RWPE2 (cell line): ENCODE data around the gene AIP.
"Not testable (repeated sequence)": the region's sequence is repeated elsewhere in the genome, so short reads cannot be mapped to it uniquely, and the experiment has no call there.

Experiments
- ATAC-seq: fragments of 200-7000 bp; cut with Tn5 transposase; 3 replicates; pipeline ENCODE4 v1.9.1; 2021; ENCODE audit warnings: low read depth
- DNase-seq: peaks from one replicate; pipeline ENCODE4 v3.0.0-alpha.2; 2020; ENCODE audit warnings: low spot score
- H3K27ac ChIP-seq: fragments of 450-650 bp; 2 replicates; pipeline ENCODE4 v1.5.1; 2017; ENCODE audit warnings: mild to moderate bottlenecking; ENCODE audit not compliant: poor library complexity, severe bottlenecking
- H3K27me3 ChIP-seq: fragments of 250-450 bp; sonication (Bioruptor Pico); 2 replicates; pipeline ENCODE4 v1.5.1; 2021; ENCODE audit warnings: mild to moderate bottlenecking, moderate library complexity; ENCODE audit not compliant: insufficient read depth, poor library complexity, severe bottlenecking
- H3K36me3 ChIP-seq: fragments of 250-450 bp; sonication (Bioruptor Pico); 2 replicates; pipeline ENCODE4 v1.5.1; 2020; ENCODE audit warnings: low read depth, mild to moderate bottlenecking, moderate library complexity
- H3K4me1 ChIP-seq: fragments of 250-450 bp; sonication (Bioruptor Pico); 2 replicates; pipeline ENCODE4 v1.5.1; 2021; ENCODE audit warnings: mild to moderate bottlenecking, moderate library complexity; ENCODE audit not compliant: insufficient read depth, poor library complexity, severe bottlenecking
- H3K4me3 ChIP-seq: fragments of 250-450 bp; sonication (Bioruptor Pico); 2 replicates; pipeline ENCODE4 v1.5.1; 2021; ENCODE audit warnings: mild to moderate bottlenecking, moderate library complexity; ENCODE audit not compliant: severe bottlenecking
- H3K9me3 ChIP-seq: fragments of 250-450 bp; sonication (Bioruptor Pico); 2 replicates; pipeline ENCODE4 v1.5.1; 2021; ENCODE audit warnings: mild to moderate bottlenecking, moderate library complexity; ENCODE audit not compliant: severe bottlenecking
- TF ChIP-seq, protein P1 (sequence below): fragments of 450-650 bp; IDR thresholded peaks from one replicate; pipeline ENCODE4 v1.5.1; 2017; ENCODE audit warnings: mild to moderate bottlenecking, moderate library complexity; ENCODE audit not compliant: poor library complexity, severe bottlenecking

The AIP gene

GRCh38 chr11:67482275-67482826, 475 bp upstream of the AIP start:
- DNase-seq = no peak
- Histone ChIP-seq H3K4me3 (peak overlapping the region; percentile 42), H3K36me3 (peaks cover 1% of the 10 kb centered on the region; the same call in 1 of the 2 replicates), H3K9me3 (no peaks in the 10 kb centered on the region), H3K4me1 (peaks cover 11% of the 10 kb centered on the region), H3K27ac (peak overlapping the region; percentile 40), H3K27me3 (no peaks in the 10 kb centered on the region)
- TF ChIP-seq, protein P1, sequence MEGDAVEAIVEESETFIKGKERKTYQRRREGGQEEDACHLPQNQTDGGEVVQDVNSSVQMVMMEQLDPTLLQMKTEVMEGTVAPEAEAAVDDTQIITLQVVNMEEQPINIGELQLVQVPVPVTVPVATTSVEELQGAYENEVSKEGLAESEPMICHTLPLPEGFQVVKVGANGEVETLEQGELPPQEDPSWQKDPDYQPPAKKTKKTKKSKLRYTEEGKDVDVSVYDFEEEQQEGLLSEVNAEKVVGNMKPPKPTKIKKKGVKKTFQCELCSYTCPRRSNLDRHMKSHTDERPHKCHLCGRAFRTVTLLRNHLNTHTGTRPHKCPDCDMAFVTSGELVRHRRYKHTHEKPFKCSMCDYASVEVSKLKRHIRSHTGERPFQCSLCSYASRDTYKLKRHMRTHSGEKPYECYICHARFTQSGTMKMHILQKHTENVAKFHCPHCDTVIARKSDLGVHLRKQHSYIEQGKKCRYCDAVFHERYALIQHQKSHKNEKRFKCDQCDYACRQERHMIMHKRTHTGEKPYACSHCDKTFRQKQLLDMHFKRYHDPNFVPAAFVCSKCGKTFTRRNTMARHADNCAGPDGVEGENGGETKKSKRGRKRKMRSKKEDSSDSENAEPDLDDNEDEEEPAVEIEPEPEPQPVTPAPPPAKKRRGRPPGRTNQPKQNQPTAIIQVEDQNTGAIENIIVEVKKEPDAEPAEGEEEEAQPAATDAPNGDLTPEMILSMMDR = no peak
- ATAC-seq = no peak

- Histone ChIP-seq H3K27ac (no peak overlapping the region), H3K4me1 (peaks cover 11% of the 10 kb centered on the region), H3K36me3 (peaks cover 10% of the 10 kb centered on the region), H3K27me3 (no peaks in the 10 kb centered on the region), H3K9me3 (no peaks in the 10 kb centered on the region), H3K4me3 (peak overlapping the region; percentile 42)
- TF ChIP-seq, protein P1 = no peak
- ATAC-seq (no peak), DNase-seq (no peak)
Measured at GRCh38 chr11:67483831-67484665, 1.2 kb downstream of the AIP start.

- ATAC-seq (no peak), DNase-seq (no peak)
- TF ChIP-seq, protein P1 = no peak
- H3K4me1 ChIP-seq = peaks cover 11% of the 10 kb centered on the region
- no peaks in the 10 kb centered on the region for H3K27me3 ChIP-seq
- H3K9me3 ChIP-seq = no peaks in the 10 kb centered on the region
- H3K36me3 ChIP-seq = peaks cover 10% of the 10 kb centered on the region
- no peak overlapping the region for H3K27ac ChIP-seq
- H3K4me3 ChIP-seq = no peak overlapping the region
Measured at GRCh38 chr11:67484847-67485311, 2.1 kb downstream of the AIP start.

- not testable (repeated sequence) for H3K27me3 ChIP-seq, H3K27ac ChIP-seq, DNase-seq, ATAC-seq, H3K9me3 ChIP-seq, H3K4me3 ChIP-seq
- Histone ChIP-seq H3K4me1 (peaks cover 11% of the 10 kb centered on the region), H3K36me3 (peaks cover 16% of the 10 kb centered on the region)
Measured at GRCh38 chr11:67485873-67486361, 3.1 kb downstream of the AIP start.

DNA sequence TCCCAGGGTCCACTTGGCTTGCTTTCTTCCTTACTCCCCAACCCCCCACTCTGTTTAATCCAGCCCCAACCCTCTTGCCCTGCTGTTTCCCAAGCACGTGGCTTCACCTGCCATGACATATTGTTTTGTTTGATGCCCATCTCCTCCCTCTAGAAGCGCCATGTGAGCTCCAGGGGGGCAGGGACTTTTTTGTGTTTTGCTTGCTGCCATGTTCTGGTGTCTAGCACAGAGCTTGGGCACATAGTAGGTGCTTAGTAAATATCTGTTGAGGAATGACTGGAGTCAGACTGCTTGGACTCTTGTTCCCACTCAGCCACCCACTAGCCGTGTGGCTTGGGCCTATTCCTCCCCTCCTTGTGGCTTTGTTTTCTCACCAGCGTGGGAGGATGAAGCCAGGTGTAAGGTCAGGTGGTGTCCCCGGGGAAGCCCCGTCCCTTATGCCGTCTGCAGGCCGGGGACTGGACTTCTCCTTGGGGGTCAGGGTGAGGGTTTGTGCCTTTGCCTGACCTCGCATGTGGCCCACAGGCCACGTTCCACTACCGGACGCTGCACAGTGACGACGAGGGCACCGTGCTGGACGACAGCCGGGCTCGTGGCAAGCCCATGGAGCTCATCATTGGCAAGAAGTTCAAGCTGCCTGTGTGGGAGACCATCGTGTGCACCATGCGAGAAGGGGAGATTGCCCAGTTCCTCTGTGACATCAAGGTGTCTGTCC, 3.8 kb downstream of the AIP start:
- no peak for ATAC-seq
- H3K36me3 ChIP-seq = peaks cover 16% of the 10 kb centered on the region
- H3K4me3 ChIP-seq = no peak overlapping the region
- no peak overlapping the region for H3K27ac ChIP-seq
- DNase-seq = no peak
- no peaks in the 10 kb centered on the region for H3K27me3 ChIP-seq
- H3K4me1 ChIP-seq = peaks cover 11% of the 10 kb centered on the region
- TF ChIP-seq, protein P1 = no peak
- no peaks in the 10 kb centered on the region for H3K9me3 ChIP-seq
